ENCODE data around the gene ZMIZ1.

Gene ZMIZ1

GRCh38 chr10:79254333-79255006 lies 185.7 kb downstream of the ZMIZ1 start:
- no peak for FAIRE-seq

GRCh38 chr10:79255007-79255507 lies 186.3 kb downstream of the ZMIZ1 start:
- no peak for FAIRE-seq

GRCh38 chr10:79256264-79256806 lies 187.6 kb downstream of the ZMIZ1 start:
- FAIRE-seq, result no peak

GRCh38 chr10:79258894-79259293 lies 190.1 kb downstream of the ZMIZ1 start:
- no peak for FAIRE-seq

GRCh38 chr10:79259834-79260233 lies 191.1 kb downstream of the ZMIZ1 start:
- no peak for FAIRE-seq

- FAIRE-seq, result no peak
Observed at GRCh38 chr10:79260811-79261740, 192.3 kb downstream of the ZMIZ1 start.

GRCh38 chr10:79262131-79262530 lies 193.4 kb downstream of the ZMIZ1 start:
- no peak for FAIRE-seq

- no peak for FAIRE-seq
Observed at GRCh38 chr10:79262959-79263746, 194.4 kb downstream of the ZMIZ1 start.

GRCh38 chr10:79263939-79264338 lies 195.2 kb downstream of the ZMIZ1 start:
- no peak for FAIRE-seq

GRCh38 chr10:79264942-79265341 lies 196.2 kb downstream of the ZMIZ1 start:
- FAIRE-seq, result no peak

GRCh38 chr10:79266084-79266483 lies 197.3 kb downstream of the ZMIZ1 start:
- FAIRE-seq, result no peak

GRCh38 chr10:79266543-79267312 lies 198.0 kb downstream of the ZMIZ1 start:
- no peak for FAIRE-seq

- FAIRE-seq, result no peak
Observed at GRCh38 chr10:79267499-79267898, 198.7 kb downstream of the ZMIZ1 start.

- FAIRE-seq, result no peak
Observed at GRCh38 chr10:79268161-79268601, 199.4 kb downstream of the ZMIZ1 start.

GRCh38 chr10:79268742-79269141 lies 200.0 kb downstream of the ZMIZ1 start:
- no peak for FAIRE-seq

GRCh38 chr10:79269443-79269842 lies 200.7 kb downstream of the ZMIZ1 start:
- no peak for FAIRE-seq

GRCh38 chr10:79269969-79270368 lies 201.2 kb downstream of the ZMIZ1 start:
- no peak for FAIRE-seq

GRCh38 chr10:79270466-79271246 lies 201.9 kb downstream of the ZMIZ1 start:
- FAIRE-seq, result no peak

GRCh38 chr10:79272353-79272752 lies 203.6 kb downstream of the ZMIZ1 start:
- no peak for FAIRE-seq

- no peak for FAIRE-seq
Observed at GRCh38 chr10:79273604-79274003, 204.8 kb downstream of the ZMIZ1 start.

Measured in endometrium (tissue), 2 donors.